ENCODE measurements around the gene DNAJC5.

GRCh38 chr20:63861365-63861934 lies 33.5 kb upstream of the DNAJC5 start, which contains the start of gene ABHD16B:
- TF ChIP-seq CTCF (IDR thresholded peaks at IDR 0.05) (no peak), POLR2A (IDR thresholded peaks at IDR 0.05) (no peak)
